Skeletal muscle satellite cell (primary cell): ENCODE results near the gene PLSCR3.
"Not testable (repeated sequence)": the region's sequence is repeated elsewhere in the genome, so short reads cannot be mapped to it uniquely, and the experiment has no call there.

Experiments
- H3K27me3 ChIP-seq: 2 replicates; pipeline ENCODE4 v1.7.0; 2013; ENCODE audit warnings: low read length; ENCODE audit not compliant: control insufficient read depth, insufficient read depth
- H3K36me3 ChIP-seq: 2 replicates; pipeline ENCODE4 v1.7.0; 2013; ENCODE audit warnings: mild to moderate bottlenecking, control low read depth, low read length; ENCODE audit not compliant: insufficient read depth
- H3K4me1 ChIP-seq: 2 replicates; pipeline ENCODE4 v1.7.0; 2013; ENCODE audit warnings: low read length; ENCODE audit not compliant: control insufficient read depth, insufficient read depth
- H3K4me2 ChIP-seq: 2 replicates; pipeline ENCODE4 v1.7.0; 2013; ENCODE audit warnings: mild to moderate bottlenecking, low read length
- H3K4me3 ChIP-seq: 2 replicates; pipeline ENCODE4 v1.7.0; 2013; ENCODE audit warnings: low read length
- H3K9ac ChIP-seq: 2 replicates; pipeline ENCODE4 v1.7.0; 2013; ENCODE audit warnings: mild to moderate bottlenecking, low read depth, low read length, moderate library complexity
- H3K9me3 ChIP-seq: replicated peaks from 2 replicates; pipeline ENCODE4 v1.7.0; 2013; ENCODE audit warnings: mild to moderate bottlenecking, control low read depth, low read length

PLSCR3 gene

GRCh38 chr17:7367083-7367482 is 27.2 kb downstream of the PLSCR3 start:
- H3K4me2 ChIP-seq = no peak overlapping the region
- H3K27me3 ChIP-seq = peaks cover 13% of the 10 kb centered on the region
- no peaks in the 10 kb centered on the region for H3K4me1 ChIP-seq
- no peaks in the 10 kb centered on the region for H3K9me3 ChIP-seq
- H3K36me3 ChIP-seq = no peaks in the 10 kb centered on the region
- no peak overlapping the region for H3K9ac ChIP-seq
- no peak overlapping the region for H3K4me3 ChIP-seq

GRCh38 chr17:7365963-7366362 is 28.4 kb downstream of the PLSCR3 start:
- H3K27me3 ChIP-seq = peaks cover 13% of the 10 kb centered on the region
- not testable (repeated sequence) for H3K9me3 ChIP-seq, H3K4me2 ChIP-seq, H3K9ac ChIP-seq, H3K36me3 ChIP-seq, H3K4me1 ChIP-seq, H3K4me3 ChIP-seq

- H3K36me3 ChIP-seq = no peaks in the 10 kb centered on the region
- H3K27me3 ChIP-seq = no peaks in the 10 kb centered on the region
- H3K9ac ChIP-seq = no peak overlapping the region
- no peaks in the 10 kb centered on the region for H3K9me3 ChIP-seq
- no peak overlapping the region for H3K4me3 ChIP-seq
- no peak overlapping the region for H3K4me2 ChIP-seq
- no peaks in the 10 kb centered on the region for H3K4me1 ChIP-seq
Measured at GRCh38 chr17:7363311-7363710, 31.0 kb downstream of the PLSCR3 start.

- H3K4me1 ChIP-seq = no peaks in the 10 kb centered on the region
- H3K36me3 ChIP-seq = no peaks in the 10 kb centered on the region
- no peaks in the 10 kb centered on the region for H3K9me3 ChIP-seq
- no peak overlapping the region for H3K4me3 ChIP-seq
- H3K4me2 ChIP-seq = no peak overlapping the region
- no peaks in the 10 kb centered on the region for H3K27me3 ChIP-seq
- H3K9ac ChIP-seq = no peak overlapping the region
Measured at GRCh38 chr17:7361906-7362305, 32.4 kb downstream of the PLSCR3 start.

GRCh38 chr17:7357381-7357780 is 36.9 kb downstream of the PLSCR3 start:
- no peaks in the 10 kb centered on the region for H3K9me3 ChIP-seq
- H3K4me1 ChIP-seq = peaks cover 35% of the 10 kb centered on the region
- H3K36me3 ChIP-seq = no peaks in the 10 kb centered on the region
- H3K27me3 ChIP-seq = no peaks in the 10 kb centered on the region
- no peak overlapping the region for H3K4me2 ChIP-seq
- H3K4me3 ChIP-seq = no peak overlapping the region
- no peak overlapping the region for H3K9ac ChIP-seq

GRCh38 chr17:7356756-7357155 is 37.6 kb downstream of the PLSCR3 start:
- H3K9me3 ChIP-seq = no peaks in the 10 kb centered on the region
- H3K27me3 ChIP-seq = no peaks in the 10 kb centered on the region
- no peak overlapping the region for H3K4me3 ChIP-seq
- no peaks in the 10 kb centered on the region for H3K36me3 ChIP-seq
- no peak overlapping the region for H3K9ac ChIP-seq
- no peak overlapping the region for H3K4me2 ChIP-seq
- peaks cover 35% of the 10 kb centered on the region for H3K4me1 ChIP-seq

- Histone ChIP-seq H3K4me3 (no peak overlapping the region), H3K9ac (no peak overlapping the region), H3K36me3 (no peaks in the 10 kb centered on the region), H3K4me1 (peaks cover 35% of the 10 kb centered on the region), H3K27me3 (no peaks in the 10 kb centered on the region), H3K4me2 (no peak overlapping the region), H3K9me3 (no peaks in the 10 kb centered on the region)
Measured at GRCh38 chr17:7356072-7356549, 38.2 kb downstream of the PLSCR3 start.

- Histone ChIP-seq H3K27me3 (no peaks in the 10 kb centered on the region), H3K4me1 (peaks cover 35% of the 10 kb centered on the region), H3K9ac (no peak overlapping the region), H3K4me3 (no peak overlapping the region), H3K4me2 (no peak overlapping the region), H3K9me3 (no peaks in the 10 kb centered on the region), H3K36me3 (no peaks in the 10 kb centered on the region)
Measured at GRCh38 chr17:7355573-7355972, 38.8 kb downstream of the PLSCR3 start.

GRCh38 chr17:7355053-7355452 is 39.3 kb downstream of the PLSCR3 start, which contains the start of gene TMEM95:
Gene TMEM95 (plus strand): TSS chr17:7355156. CDS start chr17:7355205, 49 bp downstream.
- no peaks in the 10 kb centered on the region for H3K9me3 ChIP-seq
- no peak within 1 kb of the TSS for H3K9ac ChIP-seq
- peak within 1 kb of the TSS; percentile 82 for H3K4me2 ChIP-seq
- H3K27me3 ChIP-seq = no peaks in the 10 kb centered on the region
- peak within 1 kb of the TSS; percentile 44 for H3K4me3 ChIP-seq
- no peaks in the 10 kb centered on the region for H3K36me3 ChIP-seq
- peaks cover 35% of the 10 kb centered on the region for H3K4me1 ChIP-seq

GRCh38 chr17:7354262-7354843 is 40.0 kb downstream of the PLSCR3 start:
- no peaks in the 10 kb centered on the region for H3K36me3 ChIP-seq
- peak overlapping the region; percentile 44 for H3K4me3 ChIP-seq
- no peaks in the 10 kb centered on the region for H3K9me3 ChIP-seq
- H3K4me2 ChIP-seq = peak overlapping the region; percentile 82
- H3K27me3 ChIP-seq = no peaks in the 10 kb centered on the region
- H3K9ac ChIP-seq = no peak overlapping the region
- H3K4me1 ChIP-seq = peaks cover 42% of the 10 kb centered on the region

- Histone ChIP-seq H3K4me3 (peak overlapping the region; percentile 97), H3K4me1 (peaks cover 49% of the 10 kb centered on the region)
Measured at GRCh38 chr17:7352910-7353635, 41.3 kb downstream of the PLSCR3 start.

GRCh38 chr17:7352503-7352889 is 41.8 kb downstream of the PLSCR3 start:
- Histone ChIP-seq H3K9me3 (no peaks in the 10 kb centered on the region), H3K9ac (peak overlapping the region; percentile 99), H3K4me3 (peak overlapping the region; percentile 97), H3K27me3 (no peaks in the 10 kb centered on the region), H3K4me2 (peak overlapping the region; percentile 82), H3K4me1 (peaks cover 49% of the 10 kb centered on the region), H3K36me3 (no peaks in the 10 kb centered on the region)

More at GRCh38 chr17:7352910-7353635, 41.3 kb downstream of the PLSCR3 start:
- peak overlapping the region; percentile 82 for H3K4me2 ChIP-seq
- H3K36me3 ChIP-seq = no peaks in the 10 kb centered on the region
- peak overlapping the region; percentile 99 for H3K9ac ChIP-seq
- H3K27me3 ChIP-seq = no peaks in the 10 kb centered on the region
- H3K9me3 ChIP-seq = no peaks in the 10 kb centered on the region
